Liver (tissue), 3 donors: Measurements from ENCODE around the gene MAP2K3.

ENCODE experiments used
- FOXA2 ChIP-seq: IDR thresholded peaks from 2 replicates; pipeline ENCODE4 v1.6.1; 2016; ENCODE audit warnings: antibody characterized with exemption
- GABPA ChIP-seq, 2 donors: IDR thresholded peaks in 1 of 2; conservative IDR thresholded peaks in 1 of 2; 2 replicates each; pipeline ENCODE4 v1.6.1; 2016; ENCODE audit warnings: antibody characterized with exemption in 2 of 2, mild to moderate bottlenecking in 1 of 2, moderate library complexity in 1 of 2
- JUND ChIP-seq, 2 donors: IDR thresholded peaks; 2 replicates each; pipeline ENCODE4 v1.6.1; 2016; ENCODE audit warnings: antibody characterized with exemption in 2 of 2
- MAX ChIP-seq: IDR thresholded peaks from 2 replicates; pipeline ENCODE4 v1.6.1; 2016; ENCODE audit warnings: antibody characterized with exemption
- NR2F2 ChIP-seq: IDR thresholded peaks from 2 replicates; pipeline ENCODE4 v1.6.1; 2016; ENCODE audit warnings: antibody characterized with exemption
- RAD21 ChIP-seq, 2 donors: IDR thresholded peaks; 2 replicates each; pipeline ENCODE4 v1.6.1; 2016; ENCODE audit warnings: antibody characterized with exemption in 2 of 2, mild to moderate bottlenecking in 2 of 2
- RXRA ChIP-seq, 2 donors: IDR thresholded peaks; 2 replicates each; pipeline ENCODE4 v1.6.1; 2017 to 2018; ENCODE audit warnings: antibody characterized with exemption in 2 of 2, mild to moderate bottlenecking in 1 of 2
- SP1 ChIP-seq: IDR thresholded peaks from 2 replicates; pipeline ENCODE4 v1.6.1; 2018; ENCODE audit warnings: antibody characterized with exemption, mild to moderate bottlenecking
- TAF1 ChIP-seq: conservative IDR thresholded peaks from 2 replicates; pipeline ENCODE4 v1.6.1; 2016; ENCODE audit warnings: antibody characterized with exemption, mild to moderate bottlenecking
- YY1 ChIP-seq: IDR thresholded peaks from 2 replicates; pipeline ENCODE4 v1.6.1; 2016; ENCODE audit warnings: antibody characterized with exemption, mild to moderate bottlenecking
- ZBTB33 ChIP-seq: IDR thresholded peaks from 2 replicates; pipeline ENCODE4 v1.6.1; 2016; ENCODE audit warnings: antibody characterized with exemption
- TF ChIP-seq, protein P1 (sequence below): fragments of 150-350 bp; IDR thresholded peaks from 2 replicates; pipeline ENCODE4 v1.5.1; 2017; ENCODE audit warnings: improper control_type of control experiment, low read depth, low read length; ENCODE audit not compliant: missing input control
- TF ChIP-seq, protein P2 (sequence below): IDR thresholded peaks from 2 replicates; pipeline ENCODE4 v1.6.1; 2016; ENCODE audit warnings: antibody characterized with exemption, mild to moderate bottlenecking
- donor health status: healthy.
- donor health status: healthy.

GRCh38 chr17:21272881-21273792 is 11.4 kb upstream of the MAP2K3 start:
- TF ChIP-seq, protein P1, sequence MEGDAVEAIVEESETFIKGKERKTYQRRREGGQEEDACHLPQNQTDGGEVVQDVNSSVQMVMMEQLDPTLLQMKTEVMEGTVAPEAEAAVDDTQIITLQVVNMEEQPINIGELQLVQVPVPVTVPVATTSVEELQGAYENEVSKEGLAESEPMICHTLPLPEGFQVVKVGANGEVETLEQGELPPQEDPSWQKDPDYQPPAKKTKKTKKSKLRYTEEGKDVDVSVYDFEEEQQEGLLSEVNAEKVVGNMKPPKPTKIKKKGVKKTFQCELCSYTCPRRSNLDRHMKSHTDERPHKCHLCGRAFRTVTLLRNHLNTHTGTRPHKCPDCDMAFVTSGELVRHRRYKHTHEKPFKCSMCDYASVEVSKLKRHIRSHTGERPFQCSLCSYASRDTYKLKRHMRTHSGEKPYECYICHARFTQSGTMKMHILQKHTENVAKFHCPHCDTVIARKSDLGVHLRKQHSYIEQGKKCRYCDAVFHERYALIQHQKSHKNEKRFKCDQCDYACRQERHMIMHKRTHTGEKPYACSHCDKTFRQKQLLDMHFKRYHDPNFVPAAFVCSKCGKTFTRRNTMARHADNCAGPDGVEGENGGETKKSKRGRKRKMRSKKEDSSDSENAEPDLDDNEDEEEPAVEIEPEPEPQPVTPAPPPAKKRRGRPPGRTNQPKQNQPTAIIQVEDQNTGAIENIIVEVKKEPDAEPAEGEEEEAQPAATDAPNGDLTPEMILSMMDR = no peak
- no peak for TF ChIP-seq MAX
- no peak for TF ChIP-seq RAD21 (IDR thresholded peaks at IDR 0.05)
- no peak for TF ChIP-seq ZBTB33
- no peak for TF ChIP-seq SP1
- TF ChIP-seq, protein P2, sequence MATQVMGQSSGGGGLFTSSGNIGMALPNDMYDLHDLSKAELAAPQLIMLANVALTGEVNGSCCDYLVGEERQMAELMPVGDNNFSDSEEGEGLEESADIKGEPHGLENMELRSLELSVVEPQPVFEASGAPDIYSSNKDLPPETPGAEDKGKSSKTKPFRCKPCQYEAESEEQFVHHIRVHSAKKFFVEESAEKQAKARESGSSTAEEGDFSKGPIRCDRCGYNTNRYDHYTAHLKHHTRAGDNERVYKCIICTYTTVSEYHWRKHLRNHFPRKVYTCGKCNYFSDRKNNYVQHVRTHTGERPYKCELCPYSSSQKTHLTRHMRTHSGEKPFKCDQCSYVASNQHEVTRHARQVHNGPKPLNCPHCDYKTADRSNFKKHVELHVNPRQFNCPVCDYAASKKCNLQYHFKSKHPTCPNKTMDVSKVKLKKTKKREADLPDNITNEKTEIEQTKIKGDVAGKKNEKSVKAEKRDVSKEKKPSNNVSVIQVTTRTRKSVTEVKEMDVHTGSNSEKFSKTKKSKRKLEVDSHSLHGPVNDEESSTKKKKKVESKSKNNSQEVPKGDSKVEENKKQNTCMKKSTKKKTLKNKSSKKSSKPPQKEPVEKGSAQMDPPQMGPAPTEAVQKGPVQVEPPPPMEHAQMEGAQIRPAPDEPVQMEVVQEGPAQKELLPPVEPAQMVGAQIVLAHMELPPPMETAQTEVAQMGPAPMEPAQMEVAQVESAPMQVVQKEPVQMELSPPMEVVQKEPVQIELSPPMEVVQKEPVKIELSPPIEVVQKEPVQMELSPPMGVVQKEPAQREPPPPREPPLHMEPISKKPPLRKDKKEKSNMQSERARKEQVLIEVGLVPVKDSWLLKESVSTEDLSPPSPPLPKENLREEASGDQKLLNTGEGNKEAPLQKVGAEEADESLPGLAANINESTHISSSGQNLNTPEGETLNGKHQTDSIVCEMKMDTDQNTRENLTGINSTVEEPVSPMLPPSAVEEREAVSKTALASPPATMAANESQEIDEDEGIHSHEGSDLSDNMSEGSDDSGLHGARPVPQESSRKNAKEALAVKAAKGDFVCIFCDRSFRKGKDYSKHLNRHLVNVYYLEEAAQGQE = no peak
- TF ChIP-seq TAF1 = no peak
- TF ChIP-seq FOXA2 = no peak
- TF ChIP-seq YY1 = no peak
- TF ChIP-seq GABPA (IDR thresholded peaks at IDR 0.05 in 1 of 2, conservative IDR thresholded peaks at IDR 0.05 in 1 of 2) = no peak
- TF ChIP-seq NR2F2 = no peak
- TF ChIP-seq JUND (IDR thresholded peaks at IDR 0.05) = no peak
- TF ChIP-seq RXRA (IDR thresholded peaks at IDR 0.05) = no peak
